Endothelial cell of umbilical vein (primary cell): ENCODE data around the gene BCAR3. TPM values are rescaled to one million over a fixed set of nuclear protein-coding genes. Genes with fewer than 3 reads are reported as not detected.
A peak's percentile ranks its signal among the peaks of the same experiment; 100 is the strongest.

Experiments used
- BruUV-seq: library from RNA; stranded (reverse); fragments of 400-500 nt; replicated peaks from 2 replicates; lab custom pipeline; 2021; lab: Mats Ljungman, UMichigan
- CTCF ChIA-PET: fragments of 300-600, 350-600 bp; sonication (Branson Sonifier 250); formaldehyde crosslinking; loops from one replicate; lab custom pipeline; 2021; ENCODE audit warnings: antibody characterized with exemption, inconsistent platforms; lab: Charles Lee
- POLR2A ChIA-PET: fragments of 300-600, 350-600 bp; sonication (Branson Sonifier 250); formaldehyde crosslinking; loops from one replicate; lab custom pipeline; 2021; ENCODE audit warnings: antibody characterized with exemption, inconsistent platforms; lab: Charles Lee
- DNase-seq: peaks from one replicate; pipeline ENCODE4 v3.0.0-alpha.2; 2011; ENCODE audit warnings: low read depth, low spot score
- FAIRE-seq: peaks from 2 replicates; lab custom pipeline; 2011; peaks lifted over from hg19 to GRCh38; lab: Jason Lieb, UNC
- H2AFZ ChIP-seq: 2 replicates; pipeline ENCODE4 v1.6.0; 2012; ENCODE audit warnings: low read depth, low read length, control low read depth, inconsistent platforms
- H3K27ac ChIP-seq: 2 replicates; pipeline ENCODE4 v1.5.1; 2011; ENCODE audit warnings: low read depth, mild to moderate bottlenecking, control low read depth, low read length, moderate library complexity; ENCODE audit not compliant: insufficient read depth
- H3K27me3 ChIP-seq, 2 experiments: 2 replicates each; pipeline versions ENCODE4 v1.6.0 to v1.6.1; 2011; ENCODE audit warnings: low read length in 2 of 2, mixed read lengths in 1 of 2; ENCODE audit not compliant: control insufficient read depth in 2 of 2, insufficient read depth in 2 of 2
- H3K36me3 ChIP-seq, 2 experiments: 2 replicates in 1 of 2; 3 replicates in 1 of 2; pipeline ENCODE4 v1.5.1; 2011; ENCODE audit warnings: low read length in 2 of 2, mild to moderate bottlenecking in 1 of 2, moderate library complexity in 1 of 2; ENCODE audit not compliant: control insufficient read depth in 2 of 2, insufficient read depth in 2 of 2; ENCODE audit errors: extremely low read depth in 1 of 2
- H3K4me1 ChIP-seq: 3 replicates; pipeline ENCODE4 v1.5.1; 2011; ENCODE audit warnings: mild to moderate bottlenecking, low read length; ENCODE audit not compliant: control insufficient read depth, insufficient read depth; ENCODE audit errors: extremely low read depth
- H3K4me2 ChIP-seq: 2 replicates; pipeline ENCODE4 v1.6.1; 2011; ENCODE audit warnings: low read length, control low read depth, mixed read lengths; ENCODE audit not compliant: insufficient read depth
- H3K4me3 ChIP-seq, 3 experiments: fragments of 200-600 bp in 1 of 3; sonication (generic), shearing (Covaris generic) in 1 of 3; replicated peaks in 1 of 3; 2 replicates each; pipeline ENCODE4 v1.5.1; 2011 to 2016; ENCODE audit warnings: control low read depth in 3 of 3, low read length in 3 of 3, mild to moderate bottlenecking in 2 of 3, inconsistent platforms in 1 of 3, low read depth in 1 of 3, moderate library complexity in 1 of 3; ENCODE audit not compliant: insufficient read depth in 1 of 3
- H3K79me2 ChIP-seq: 2 replicates; pipeline ENCODE4 v1.6.0; 2012; ENCODE audit warnings: low read length, inconsistent platforms; ENCODE audit not compliant: control insufficient read depth, insufficient read depth
- H3K9ac ChIP-seq: replicated peaks from 2 replicates; pipeline ENCODE3; 2011; ENCODE audit warnings: low read length, control low read depth; ENCODE audit not compliant: insufficient read depth; ENCODE audit errors: extremely low read depth
- H3K9me1 ChIP-seq: replicated peaks from 3 replicates; pipeline ENCODE4 v1.6.0; 2011; ENCODE audit warnings: mild to moderate bottlenecking, low read length; ENCODE audit not compliant: control insufficient read depth, insufficient read depth; ENCODE audit errors: extremely low read depth
- H3K9me3 ChIP-seq: replicated peaks from 2 replicates; pipeline ENCODE4 v1.5.1; 2012; ENCODE audit warnings: low read length, inconsistent platforms; ENCODE audit not compliant: control insufficient read depth, insufficient read depth
- H4K20me1 ChIP-seq: replicated peaks from 2 replicates; pipeline ENCODE3; 2011; ENCODE audit warnings: mild to moderate bottlenecking, low read length; ENCODE audit not compliant: control insufficient read depth, insufficient read depth; ENCODE audit errors: extremely low read depth
- EZH2 ChIP-seq: IDR thresholded peaks from 2 replicates; pipeline ENCODE4 v1.6.1; 2012; ENCODE audit warnings: borderline replicate concordance, low read depth, mild to moderate bottlenecking, moderate library complexity, low read length, inconsistent platforms; ENCODE audit not compliant: severe bottlenecking
- FOS ChIP-seq: IDR thresholded peaks from 2 replicates; pipeline ENCODE4 v1.6.1; 2011; ENCODE audit warnings: mild to moderate bottlenecking, low read length, moderate library complexity, borderline replicate concordance; ENCODE audit not compliant: insufficient read depth
- GATA2 ChIP-seq: IDR thresholded peaks from 2 replicates; pipeline ENCODE4 v1.7.0; 2011; ENCODE audit warnings: low read depth, mild to moderate bottlenecking, moderate library complexity, mixed read lengths, low read length; ENCODE audit not compliant: insufficient read length, insufficient read depth
- JUN ChIP-seq: IDR thresholded peaks from 2 replicates; pipeline ENCODE4 v1.6.1; 2011; ENCODE audit warnings: borderline replicate concordance, low read depth; ENCODE audit not compliant: insufficient read length, insufficient read depth
- MYC ChIP-seq: IDR thresholded peaks from one replicate; pipeline ENCODE4 v1.6.1; 2011; ENCODE audit warnings: mild to moderate bottlenecking, low read depth, low read length
- POLR2A ChIP-seq: IDR thresholded peaks from 2 replicates; pipeline ENCODE4 v1.6.1; 2012; ENCODE audit warnings: low read depth, mild to moderate bottlenecking, control low read depth, low read length
- POLR2AphosphoS5 ChIP-seq: IDR thresholded peaks from 2 replicates; pipeline ENCODE4 v1.6.1; 2012; ENCODE audit warnings: low read depth, mild to moderate bottlenecking, control low read depth, low read length, moderate library complexity; ENCODE audit not compliant: insufficient read depth
- dilution Hi-C: fragments of 300-500 bp; cut with MboI; formaldehyde crosslinking; loops from one replicate; pipeline ENCODE4 v1.15.0; 2019; ENCODE audit warnings: low sequenced_read_pairs; ENCODE audit not compliant: extremely low pct_ligation_motif_present
- intact Hi-C: fragments of 100-400 bp; cut with micrococcal nuclease; formaldehyde crosslinking; loops from one replicate; pipeline ENCODE4 v1.10.0; 2022
- polyA plus RNA-seq, 4 experiments: library from polyadenylated mRNA; depleted of rRNA in 3 of 4; stranded (reverse) in 3 of 4; unstranded in 1 of 4; fragments of >200 nt; gene quantifications; 2 replicates each; pipeline versions ENCODE4 v1.2.1 to v1.2.3, GENCODE V29; 2011 to 2012; ENCODE audit warnings: missing spikeins in 1 of 4
- total RNA-seq: library from RNA; stranded (reverse); gene quantifications from 2 replicates; pipeline ENCODE4 v1.2.3, GENCODE V29; 2021
- TF ChIP-seq, protein P1 (sequence below), 2 donors: IDR thresholded peaks; 1 replicate in 1 of 2; 2 replicates in 1 of 2; pipeline ENCODE4 v1.5.1; 2011; ENCODE audit warnings: low read length in 2 of 2, mild to moderate bottlenecking in 2 of 2, moderate library complexity in 2 of 2, control low read depth in 1 of 2, inconsistent platforms in 1 of 2, low read depth in 1 of 2; ENCODE audit not compliant: insufficient read depth in 1 of 2; ENCODE audit errors: extremely low read depth in 1 of 2
- TF ChIP-seq, protein P2 (sequence below): IDR thresholded peaks from 2 replicates; pipeline ENCODE4 v1.6.1; 2011; ENCODE audit not compliant: insufficient read depth, insufficient read length

The BCAR3 gene
- total and polyA plus RNA-seq, 2 donors (not counting 3 experiments of a cell fraction or from before 2014, with no cell fraction given), result 17.5 to 32.9 TPM

DNA sequence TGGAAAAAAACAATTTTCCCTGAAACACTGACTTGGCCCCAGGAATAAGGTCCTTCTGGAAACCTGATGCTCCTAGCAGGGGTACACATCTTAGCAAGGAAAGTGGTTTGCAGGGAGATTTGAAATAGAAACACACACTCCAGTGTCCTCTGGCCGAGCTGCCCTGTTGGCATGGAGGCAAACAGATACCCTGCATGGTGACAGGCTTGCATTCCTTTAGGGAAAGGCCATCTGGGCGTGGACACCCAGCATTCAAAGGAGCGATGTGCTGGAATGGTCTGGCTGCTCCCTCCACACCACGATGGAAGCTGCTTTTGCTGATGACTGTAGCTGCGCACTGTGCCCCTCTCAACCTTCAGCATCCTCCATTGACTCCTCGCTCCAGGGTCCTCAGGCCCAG lies 41.5 kb upstream of the BCAR3 start:
- no peaks in the 10 kb centered on the region for H3K36me3 ChIP-seq
- peak overlapping the region; percentile 28 for H3K9ac ChIP-seq
- peaks cover 23% of the 10 kb centered on the region for H3K4me1 ChIP-seq
- no TSS peak for BruUV-seq
- intact Hi-C loops, result loop anchor here (2.0 to 5.0 kb wide), 3 partner anchors 20 to 92 kb away; partner anchors contain the start of gene BCAR3
- peak overlapping the region; percentile 74 for H3K27ac ChIP-seq
- TF ChIP-seq MYC, result no peak
- TF ChIP-seq, protein P1, sequence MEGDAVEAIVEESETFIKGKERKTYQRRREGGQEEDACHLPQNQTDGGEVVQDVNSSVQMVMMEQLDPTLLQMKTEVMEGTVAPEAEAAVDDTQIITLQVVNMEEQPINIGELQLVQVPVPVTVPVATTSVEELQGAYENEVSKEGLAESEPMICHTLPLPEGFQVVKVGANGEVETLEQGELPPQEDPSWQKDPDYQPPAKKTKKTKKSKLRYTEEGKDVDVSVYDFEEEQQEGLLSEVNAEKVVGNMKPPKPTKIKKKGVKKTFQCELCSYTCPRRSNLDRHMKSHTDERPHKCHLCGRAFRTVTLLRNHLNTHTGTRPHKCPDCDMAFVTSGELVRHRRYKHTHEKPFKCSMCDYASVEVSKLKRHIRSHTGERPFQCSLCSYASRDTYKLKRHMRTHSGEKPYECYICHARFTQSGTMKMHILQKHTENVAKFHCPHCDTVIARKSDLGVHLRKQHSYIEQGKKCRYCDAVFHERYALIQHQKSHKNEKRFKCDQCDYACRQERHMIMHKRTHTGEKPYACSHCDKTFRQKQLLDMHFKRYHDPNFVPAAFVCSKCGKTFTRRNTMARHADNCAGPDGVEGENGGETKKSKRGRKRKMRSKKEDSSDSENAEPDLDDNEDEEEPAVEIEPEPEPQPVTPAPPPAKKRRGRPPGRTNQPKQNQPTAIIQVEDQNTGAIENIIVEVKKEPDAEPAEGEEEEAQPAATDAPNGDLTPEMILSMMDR (IDR thresholded peaks at IDR 0.05; ENCODE audit: extremely low read depth in 1 of 2, insufficient read depth in 1 of 2, low read depth in 1 of 2, low read length in 2 of 2), result no peak
- TF ChIP-seq POLR2AphosphoS5, result no peak
- no peak for TF ChIP-seq GATA2
- TF ChIP-seq EZH2, result no peak
- TF ChIP-seq, protein P2, sequence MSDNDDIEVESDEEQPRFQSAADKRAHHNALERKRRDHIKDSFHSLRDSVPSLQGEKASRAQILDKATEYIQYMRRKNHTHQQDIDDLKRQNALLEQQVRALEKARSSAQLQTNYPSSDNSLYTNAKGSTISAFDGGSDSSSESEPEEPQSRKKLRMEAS, result no peak
- TF ChIP-seq JUN, result no peak
- no peak for TF ChIP-seq FOS
- TF ChIP-seq POLR2A, result no peak
- peak overlapping the region; percentile 94 for H2AFZ ChIP-seq
- FAIRE-seq (no peak), DNase-seq (no peak)
- H3K9me1 ChIP-seq, result no peaks in the 10 kb centered on the region
- no peaks in the 10 kb centered on the region for H3K9me3 ChIP-seq
- H3K27me3 ChIP-seq, result no peaks in the 10 kb centered on the region
- no peaks in the 10 kb centered on the region for H3K79me2 ChIP-seq
- dilution Hi-C loops, result no loop called here
- ChIA-PET CTCF (interaction anchor here (1.0 to 1.4 kb wide), 2 partner anchors 30 to 91 kb away, joined by 3 to 4 read pairs; no protein-coding TSS in a partner anchor), POLR2A (no interaction called here)
- H3K4me2 ChIP-seq, result peak overlapping the region; percentile 44
- H4K20me1 ChIP-seq, result no peaks in the 10 kb centered on the region
- no peak overlapping the region for H3K4me3 ChIP-seq
